NOMO-1 treated with DMSO at 0.1 percent for 48 hours (cell line): ENCODE measurements around the gene TSPAN17.
"Not testable (repeated sequence)": the region's sequence is repeated elsewhere in the genome, so short reads cannot be mapped to it uniquely, and the experiment has no call there.

Experiments used
- DNase-seq: peaks from one replicate; lab custom pipeline; 2025; ENCODE audit not compliant: unreplicated experiment; lab: John Stamatoyannopoulos, UW

TSPAN17 gene

GRCh38 chr5:176647030-176647842 is at the start of gene TSPAN17:
TSPAN17 (plus strand) TSS chr5:176647484; CDS start chr5:176647616, 132 bp downstream.
- DNase-seq = peak; percentile 98

- DNase-seq = not testable (repeated sequence)
Observed at GRCh38 chr5:176599749-176600430, 47.4 kb upstream of the TSPAN17 start.

GRCh38 chr5:176601901-176602482 is 45.3 kb upstream of the TSPAN17 start:
- DNase-seq = no peak

GRCh38 chr5:176603091-176603490 is 44.2 kb upstream of the TSPAN17 start:
- DNase-seq = no peak

- no peak for DNase-seq
Observed at GRCh38 chr5:176606032-176606431, 41.3 kb upstream of the TSPAN17 start.

GRCh38 chr5:176606875-176607274 is 40.4 kb upstream of the TSPAN17 start:
- no peak for DNase-seq

- no peak for DNase-seq
Observed at GRCh38 chr5:176608142-176608705, 39.1 kb upstream of the TSPAN17 start.

GRCh38 chr5:176608937-176609723 is 38.2 kb upstream of the TSPAN17 start:
- no peak for DNase-seq

- peak; percentile 19 for DNase-seq
Observed at GRCh38 chr5:176609724-176610434, 37.4 kb upstream of the TSPAN17 start, which contains the start of gene GPRIN1. GPRIN1 (minus strand) TSS chr5:176610156; CDS start chr5:176599834, 10,322 bp downstream.

GRCh38 chr5:176610435-176610773 is 36.9 kb upstream of the TSPAN17 start:
- DNase-seq = no peak

- DNase-seq = peak; percentile 71
Observed at GRCh38 chr5:176611435-176611834, 35.8 kb upstream of the TSPAN17 start.

- no peak for DNase-seq
Observed at GRCh38 chr5:176612008-176612407, 35.3 kb upstream of the TSPAN17 start.

GRCh38 chr5:176612855-176613254 is 34.4 kb upstream of the TSPAN17 start:
- DNase-seq = no peak

GRCh38 chr5:176614805-176615478 is 32.3 kb upstream of the TSPAN17 start:
- DNase-seq = no peak

- DNase-seq = no peak
Observed at GRCh38 chr5:176616511-176616910, 30.8 kb upstream of the TSPAN17 start.

GRCh38 chr5:176618783-176619182 is 28.5 kb upstream of the TSPAN17 start:
- no peak for DNase-seq

- peak; percentile 52 for DNase-seq
Observed at GRCh38 chr5:176619203-176619568, 28.1 kb upstream of the TSPAN17 start.

- no peak for DNase-seq
Observed at GRCh38 chr5:176619569-176620332, 27.5 kb upstream of the TSPAN17 start.
